SK-N-SH (cell line): ENCODE measurements around the gene GOT1. TPM values are rescaled to one million over a fixed set of nuclear protein-coding genes. Genes with fewer than 3 reads are reported as not detected.

Source experiments
- CTCF ChIA-PET: fragments of 300-600, 350-600 bp; formaldehyde crosslinking; extraction: SDS; loops from one replicate; lab custom pipeline; 2021; lab: Yijun Ruan, JAX
- POLR2A ChIA-PET: fragments of 350-600 bp; sonication (Branson Sonifier 250); formaldehyde crosslinking; extraction: SDS; loops from one replicate; lab custom pipeline; 2020; ENCODE audit warnings: antibody characterized with exemption, inconsistent platforms; lab: Yijun Ruan, JAX
- DNase-seq: peaks from one replicate; pipeline ENCODE4 v3.0.0; 2012
- H2AFZ ChIP-seq: fragments of 200-600 bp; sonication (generic); 2 replicates; pipeline ENCODE4 v1.8.1; 2016; ENCODE audit warnings: antibody characterized with exemption, mild to moderate bottlenecking, low read depth
- H3F3A ChIP-seq: fragments of 200-600 bp; sonication (generic); replicated peaks from 2 replicates; pipeline ENCODE3; 2016; ENCODE audit warnings: antibody characterized with exemption, mild to moderate bottlenecking; ENCODE audit not compliant: insufficient read depth
- H3K27ac ChIP-seq, 2 experiments: fragments of 200-500 bp in 1 of 2; fragments of 200-600 bp in 1 of 2; sonication (Bioruptor generic) in 1 of 2; sonication (generic), shearing (Covaris generic) in 1 of 2; 2 replicates each; pipeline versions ENCODE4 v1.5.1 to v1.6.1; 2014 to 2016; ENCODE audit warnings: low read depth in 2 of 2, inconsistent platforms in 1 of 2, low read length in 1 of 2, mild to moderate bottlenecking in 1 of 2, mixed read lengths in 1 of 2
- H3K27me3 ChIP-seq: fragments of 200-600 bp; sonication (generic), shearing (Covaris generic); 2 replicates; pipeline ENCODE4 v1.6.1; 2016; ENCODE audit warnings: mixed run types; ENCODE audit not compliant: insufficient read depth
- H3K36me3 ChIP-seq, 2 experiments: fragments of 200-500 bp in 1 of 2; fragments of 200-600 bp in 1 of 2; sonication (Bioruptor generic) in 1 of 2; sonication (generic) in 1 of 2; replicated peaks in 1 of 2; 2 replicates each; pipeline versions ENCODE3 to v1.5.1; 2014 to 2016; ENCODE audit warnings: low read length in 1 of 2, mild to moderate bottlenecking in 1 of 2; ENCODE audit not compliant: insufficient read depth in 2 of 2, control insufficient read depth in 1 of 2
- H3K4me1 ChIP-seq, 2 experiments: fragments of 200-500 bp in 1 of 2; fragments of 200-600 bp in 1 of 2; sonication (Bioruptor generic) in 1 of 2; sonication (generic), shearing (Covaris generic) in 1 of 2; 2 replicates each; pipeline versions ENCODE4 v1.5.1 to v1.6.1; 2014 to 2016; ENCODE audit warnings: low read depth in 1 of 2, low read length in 1 of 2, mixed run types in 1 of 2; ENCODE audit not compliant: insufficient read depth in 2 of 2, control insufficient read depth in 1 of 2
- H3K4me2 ChIP-seq: fragments of 200-600 bp; sonication (generic), shearing (Covaris generic); 2 replicates; pipeline ENCODE4 v1.6.1; 2017; ENCODE audit warnings: mixed run types
- H3K4me3 ChIP-seq, 2 experiments: fragments of 200-500 bp in 1 of 2; fragments of 200-600 bp in 1 of 2; sonication (Bioruptor generic) in 1 of 2; sonication (generic), shearing (Covaris generic) in 1 of 2; 2 replicates each; pipeline versions ENCODE4 v1.5.1 to v1.8.1; 2014 to 2016; ENCODE audit warnings: low read depth in 2 of 2, inconsistent platforms in 1 of 2, low read length in 1 of 2, mild to moderate bottlenecking in 1 of 2, mixed read lengths in 1 of 2, moderate library complexity in 1 of 2
- H3K79me2 ChIP-seq: fragments of 200-600 bp; sonication (generic); 2 replicates; pipeline ENCODE4 v1.8.1; 2017; ENCODE audit warnings: mild to moderate bottlenecking; ENCODE audit not compliant: insufficient read depth
- H3K9ac ChIP-seq: fragments of 200-600 bp; sonication (generic); 2 replicates; pipeline ENCODE4 v1.6.1; 2017; ENCODE audit warnings: mixed run types
- H3K9me2 ChIP-seq: fragments of 200-600 bp; sonication (generic); 2 replicates; pipeline ENCODE4 v1.6.1; 2017; ENCODE audit warnings: mixed run types
- H3K9me3 ChIP-seq: fragments of 200-600 bp; sonication (generic); 2 replicates; pipeline ENCODE4 v1.6.1; 2017; ENCODE audit warnings: mixed run types, mild to moderate bottlenecking, moderate library complexity
- H4K20me1 ChIP-seq: fragments of 200-600 bp; sonication (generic); 2 replicates; pipeline ENCODE4 v1.6.1; 2017; ENCODE audit warnings: mild to moderate bottlenecking, mixed run types; ENCODE audit not compliant: insufficient read depth
- CHD2 ChIP-seq: fragments of 150-350 bp; IDR thresholded peaks from 2 replicates; pipeline ENCODE4 v1.6.1; 2018; ENCODE audit warnings: low read length; ENCODE audit not compliant: partially characterized antibody
- EP300 ChIP-seq, 2 experiments: IDR thresholded peaks; 2 replicates each; pipeline versions ENCODE4 v1.4.0 to v1.6.1; 2012; ENCODE audit warnings: borderline replicate concordance in 1 of 2, low read depth in 1 of 2, low read length in 1 of 2
- EZH2phosphoT487 ChIP-seq: fragments of 200-600 bp; sonication (generic); IDR thresholded peaks from 2 replicates; pipeline ENCODE4 v1.6.1; 2017; ENCODE audit warnings: low read depth, mixed run types, mild to moderate bottlenecking, antibody characterized with exemption, moderate library complexity, borderline replicate concordance
- FOSL2 ChIP-seq: IDR thresholded peaks from 2 replicates; pipeline ENCODE4 v1.4.0; 2012; ENCODE audit warnings: low read depth, mild to moderate bottlenecking, moderate library complexity, borderline replicate concordance
- FOXJ3 ChIP-seq: sonication (generic); formaldehyde crosslinking; IDR thresholded peaks from 2 replicates; pipeline ENCODE4 v1.5.1; 2020; ENCODE audit warnings: mild to moderate bottlenecking, missing genetic modification reagents
- GATA2 ChIP-seq: sonication (generic); formaldehyde crosslinking; IDR thresholded peaks from 2 replicates; pipeline ENCODE4 v1.5.0; 2020; ENCODE audit warnings: mild to moderate bottlenecking, missing genetic modification reagents
- JUND ChIP-seq: IDR thresholded peaks from 2 replicates; pipeline ENCODE4 v1.4.0; 2012
- MEF2A ChIP-seq: IDR thresholded peaks from 2 replicates; pipeline ENCODE4 v1.4.0; 2012; ENCODE audit warnings: low read depth, borderline replicate concordance
- MXI1 ChIP-seq: IDR thresholded peaks from 2 replicates; pipeline ENCODE4 v1.6.1; 2012; ENCODE audit warnings: mild to moderate bottlenecking, low read depth, low read length, improper control_type of control experiment
- RAD21 ChIP-seq: IDR thresholded peaks from 2 replicates; pipeline ENCODE4 v1.6.1; 2012; ENCODE audit warnings: mild to moderate bottlenecking, low read length
- RCOR1 ChIP-seq: fragments of 150-350 bp; IDR thresholded peaks from 2 replicates; pipeline ENCODE4 v1.6.1; 2017; ENCODE audit warnings: antibody characterized with exemption, low read length
- REST ChIP-seq: IDR thresholded peaks from 2 replicates; pipeline ENCODE4 v1.6.1; 2012; ENCODE audit warnings: mild to moderate bottlenecking, low read depth, low read length, moderate library complexity
- RFX5 ChIP-seq: IDR thresholded peaks from 2 replicates; pipeline ENCODE4 v1.6.1; 2012; ENCODE audit warnings: mild to moderate bottlenecking, improper control_type of control experiment, low read length
- SIN3A ChIP-seq: IDR thresholded peaks from 2 replicates; pipeline ENCODE4 v1.6.1; 2012; ENCODE audit warnings: low read depth, mild to moderate bottlenecking, low read length, moderate library complexity, borderline replicate concordance
- SMC3 ChIP-seq: IDR thresholded peaks from 2 replicates; pipeline ENCODE4 v1.6.1; 2012; ENCODE audit warnings: low read depth, low read length, improper control_type of control experiment
- TCF12 ChIP-seq: IDR thresholded peaks from 2 replicates; pipeline ENCODE4 v1.4.0; 2012
- TEAD4 ChIP-seq: IDR thresholded peaks from 2 replicates; pipeline ENCODE4 v1.4.0; 2012; ENCODE audit warnings: mild to moderate bottlenecking, borderline replicate concordance; ENCODE audit not compliant: insufficient read depth
- WGBS: methylation state at CpG from one replicate; pipeline ENCODE4 v1.1.6; 2017; ENCODE audit warnings: low lambda C conversion rate; 5-methylcytosine and 5-hydroxymethylcytosine counted together
- polyA plus RNA-seq, 3 experiments: library from polyadenylated mRNA; depleted of rRNA; stranded (reverse); fragments of >200 nt; gene quantifications; 2 replicates each; pipeline ENCODE4 v1.2.3, GENCODE V29; 2012
- TF ChIP-seq, protein P1 (sequence below): fragments of 150-350 bp; IDR thresholded peaks from 2 replicates; pipeline ENCODE4 v1.6.1; 2016; ENCODE audit warnings: mild to moderate bottlenecking, low read depth, low read length
- TF ChIP-seq, protein P2 (sequence below): IDR thresholded peaks from 2 replicates; pipeline ENCODE4 v1.4.0; 2012; ENCODE audit warnings: low read depth
- TF ChIP-seq, protein P3 (sequence below): IDR thresholded peaks from 2 replicates; pipeline ENCODE4; 2012

The GOT1 gene
- polyA plus RNA-seq, 1 of the 3 experiments (the other 2 are of a cell fraction): 9.8 TPM

DNA sequence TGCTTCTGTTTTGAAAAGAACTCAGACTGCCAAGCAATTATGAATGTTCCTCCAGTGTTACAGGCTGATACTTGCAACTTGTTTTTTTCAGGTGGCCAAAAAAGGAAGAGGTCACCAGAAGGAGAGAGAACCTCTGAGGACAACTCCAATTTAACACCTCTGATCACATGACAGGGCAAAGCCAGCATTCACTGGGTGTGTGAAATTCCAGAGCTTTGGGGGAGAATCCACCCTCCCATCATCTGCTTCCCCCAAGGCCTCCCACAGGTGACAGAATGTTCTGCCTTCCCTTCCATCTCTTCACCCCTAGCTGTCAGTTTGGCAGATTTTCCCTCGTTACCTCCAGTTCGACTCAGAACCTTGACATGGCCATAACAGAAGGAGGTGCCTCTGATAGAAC, 39.1 kb downstream of the GOT1 start:
- H3K9me3 ChIP-seq: no peaks in the 10 kb centered on the region
- 95% methylated on average over 2 of the region's 2 CpGs for WGBS
- POLR2A ChIA-PET: interaction anchor here (0.6 kb wide), 1 partner anchor 39 kb away, joined by 3 read pairs; the partner anchor contains the start of gene GOT1
- no peak for DNase-seq
- H3K4me1 ChIP-seq: peaks cover 0 to 12% of the 10 kb centered on the region in 2 experiments; a peak in 2 of 4 replicates
- H2AFZ ChIP-seq: no peak overlapping the region
- H3K9me2 ChIP-seq: no peaks in the 10 kb centered on the region
- no peaks in the 10 kb centered on the region; the same call in 1 of the 2 replicates for H3K27me3 ChIP-seq
- no peaks in the 10 kb centered on the region for H4K20me1 ChIP-seq
- no peak overlapping the region for H3K4me2 ChIP-seq
- no peak overlapping the region for H3K9ac ChIP-seq
- no peak overlapping the region for H3K27ac ChIP-seq
- TF ChIP-seq EZH2phosphoT487 (no peak), REST (no peak), MXI1 (no peak), TCF12 (no peak), SMC3 (no peak), SIN3A (no peak), FOSL2 (no peak), TEAD4 (no peak)
- TF ChIP-seq, all 33 proteins: peak for 0
- H3F3A ChIP-seq: peaks cover 13% of the 10 kb centered on the region
- CTCF ChIA-PET: interaction anchor here (0.7 to 2.9 kb wide), 21 partner anchors 9 to 982 kb away, joined by 3 to 24 read pairs (median 4); partner anchors contain the start of gene CNNM1
- H3K79me2 ChIP-seq: no peaks in the 10 kb centered on the region
- H3K36me3 ChIP-seq: no peaks in the 10 kb centered on the region
- no peak overlapping the region for H3K4me3 ChIP-seq

GRCh38 chr10:99389729-99390480, 40.5 kb downstream of the GOT1 start:
- 0 out of 4 replicates have a peak, but pooled peaks cover 0 to under 1% of the 10 kb centered on the region in 2 experiments for H3K4me1 ChIP-seq
- H3F3A ChIP-seq: no peaks in the 10 kb centered on the region
- H3K9me3 ChIP-seq: no peaks in the 10 kb centered on the region
- H3K9me2 ChIP-seq: no peaks in the 10 kb centered on the region
- no peak overlapping the region for H3K27ac ChIP-seq
- no peaks in the 10 kb centered on the region for H3K36me3 ChIP-seq
- no peaks in the 10 kb centered on the region; the same call in 1 of the 2 replicates for H3K27me3 ChIP-seq
- ChIA-PET CTCF (no interaction called here), POLR2A (interaction anchor here (0.7 kb wide), 1 partner anchor 232 kb away, joined by 3 read pairs; no protein-coding TSS in a partner anchor)
- no peak overlapping the region for H3K9ac ChIP-seq
- H2AFZ ChIP-seq: 0 out of 2 replicates have a peak overlapping the region, but pooled peaks have one; percentile 29
- H4K20me1 ChIP-seq: no peaks in the 10 kb centered on the region
- no peaks in the 10 kb centered on the region for H3K79me2 ChIP-seq
- 42% methylated on average over 9 of the region's 9 CpGs for WGBS
- no peak overlapping the region for H3K4me2 ChIP-seq
- H3K4me3 ChIP-seq: no peak overlapping the region
- no peak for DNase-seq
- TF ChIP-seq EP300 (IDR thresholded peaks at IDR 0.05; ENCODE audit: borderline replicate concordance in 1 of 2, low read depth in 1 of 2, low read length in 1 of 2) (no peak), JUND (no peak), RFX5 (no peak), MEF2A (no peak), GATA2 (CRISPR knock-in tag) (no peak), RAD21 (no peak), EZH2phosphoT487 (no peak), FOXJ3 (CRISPR knock-in tag) (no peak), RCOR1 (no peak), CHD2 (no peak)
- TF ChIP-seq, protein P1, sequence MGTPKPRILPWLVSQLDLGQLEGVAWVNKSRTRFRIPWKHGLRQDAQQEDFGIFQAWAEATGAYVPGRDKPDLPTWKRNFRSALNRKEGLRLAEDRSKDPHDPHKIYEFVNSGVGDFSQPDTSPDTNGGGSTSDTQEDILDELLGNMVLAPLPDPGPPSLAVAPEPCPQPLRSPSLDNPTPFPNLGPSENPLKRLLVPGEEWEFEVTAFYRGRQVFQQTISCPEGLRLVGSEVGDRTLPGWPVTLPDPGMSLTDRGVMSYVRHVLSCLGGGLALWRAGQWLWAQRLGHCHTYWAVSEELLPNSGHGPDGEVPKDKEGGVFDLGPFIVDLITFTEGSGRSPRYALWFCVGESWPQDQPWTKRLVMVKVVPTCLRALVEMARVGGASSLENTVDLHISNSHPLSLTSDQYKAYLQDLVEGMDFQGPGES: no peak
- TF ChIP-seq, protein P2, sequence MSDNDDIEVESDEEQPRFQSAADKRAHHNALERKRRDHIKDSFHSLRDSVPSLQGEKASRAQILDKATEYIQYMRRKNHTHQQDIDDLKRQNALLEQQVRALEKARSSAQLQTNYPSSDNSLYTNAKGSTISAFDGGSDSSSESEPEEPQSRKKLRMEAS: no peak
- TF ChIP-seq, protein P3, sequence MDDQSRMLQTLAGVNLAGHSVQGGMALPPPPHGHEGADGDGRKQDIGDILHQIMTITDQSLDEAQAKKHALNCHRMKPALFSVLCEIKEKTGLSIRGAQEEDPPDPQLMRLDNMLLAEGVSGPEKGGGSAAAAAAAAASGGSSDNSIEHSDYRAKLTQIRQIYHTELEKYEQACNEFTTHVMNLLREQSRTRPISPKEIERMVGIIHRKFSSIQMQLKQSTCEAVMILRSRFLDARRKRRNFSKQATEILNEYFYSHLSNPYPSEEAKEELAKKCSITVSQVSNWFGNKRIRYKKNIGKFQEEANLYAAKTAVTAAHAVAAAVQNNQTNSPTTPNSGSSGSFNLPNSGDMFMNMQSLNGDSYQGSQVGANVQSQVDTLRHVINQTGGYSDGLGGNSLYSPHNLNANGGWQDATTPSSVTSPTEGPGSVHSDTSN: no peak
